GM13976 (cell line): ENCODE measurements around the gene SMC4.

Experiments used
- DNase-seq: peaks from one replicate; pipeline ENCODE4 v3.0.0; 2012; ENCODE audit warnings: low spot score
- CTCF ChIP-seq: IDR thresholded peaks from 2 replicates; pipeline ENCODE4 v1.5.1; 2012; ENCODE audit warnings: borderline replicate concordance, mild to moderate bottlenecking; ENCODE audit not compliant: insufficient read depth; ENCODE audit errors: extremely low read depth, missing control alignments, control extremely low read depth
- in situ Hi-C: fragments of 300-500 bp; cut with MboI; formaldehyde crosslinking; loops from one replicate; pipeline ENCODE4 v1.12.0; 2022; ENCODE audit warnings: low sequenced_read_pairs, mixed read lengths, inconsistent platforms; ENCODE audit not compliant: unreplicated experiment

Gene SMC4

GRCh38 chr3:160471892-160472291 lies 72.4 kb downstream of the SMC4 start:
- no peak for DNase-seq
- in situ Hi-C loops = no loop called here
- TF ChIP-seq CTCF = no peak

DNA sequence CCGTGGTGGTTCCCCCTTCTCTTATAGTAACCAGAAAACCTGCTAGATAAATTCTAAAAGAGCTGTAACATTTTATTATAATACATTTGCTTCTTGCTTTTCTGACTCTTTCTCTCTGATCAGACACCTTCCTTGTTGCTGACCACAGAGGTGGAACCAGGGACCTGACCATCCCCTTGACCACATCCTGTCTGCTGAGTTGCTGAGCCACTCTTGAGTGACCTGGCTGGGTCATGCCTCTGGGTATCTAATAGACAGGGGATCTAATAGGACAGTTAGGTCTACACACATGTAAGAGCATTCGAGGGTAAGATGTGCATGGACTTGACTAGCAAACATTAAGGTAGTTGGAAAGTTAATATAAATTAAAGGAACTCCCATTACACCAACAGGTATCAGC lies 72.9 kb downstream of the SMC4 start:
- in situ Hi-C loops = no loop called here
- no peak for DNase-seq
- no peak for TF ChIP-seq CTCF

DNA sequence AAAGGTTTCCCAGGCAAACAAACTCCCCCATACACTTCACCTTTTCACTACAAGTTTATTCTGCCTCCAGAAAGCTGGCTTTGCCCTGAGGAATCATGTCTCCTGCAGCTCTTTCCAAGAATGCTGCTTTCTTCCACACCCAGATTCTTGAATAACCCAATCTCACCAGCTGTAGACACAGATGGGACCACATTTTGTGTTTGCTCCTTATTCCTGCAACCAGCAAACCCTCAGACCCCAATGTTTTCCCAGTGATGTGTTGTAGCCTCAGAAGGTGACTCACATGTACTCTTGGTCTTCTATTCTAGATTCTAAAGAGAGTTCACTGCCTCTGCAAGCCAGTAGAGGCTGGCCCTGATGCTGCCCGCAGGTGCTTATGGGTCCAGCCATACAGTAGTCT lies 73.8 kb downstream of the SMC4 start:
- DNase-seq = no peak
- in situ Hi-C loops = no loop called here
- TF ChIP-seq CTCF = no peak

GRCh38 chr3:160473978-160474377 lies 74.5 kb downstream of the SMC4 start:
- no peak for TF ChIP-seq CTCF
- in situ Hi-C loops = no loop called here
- DNase-seq = no peak

DNA sequence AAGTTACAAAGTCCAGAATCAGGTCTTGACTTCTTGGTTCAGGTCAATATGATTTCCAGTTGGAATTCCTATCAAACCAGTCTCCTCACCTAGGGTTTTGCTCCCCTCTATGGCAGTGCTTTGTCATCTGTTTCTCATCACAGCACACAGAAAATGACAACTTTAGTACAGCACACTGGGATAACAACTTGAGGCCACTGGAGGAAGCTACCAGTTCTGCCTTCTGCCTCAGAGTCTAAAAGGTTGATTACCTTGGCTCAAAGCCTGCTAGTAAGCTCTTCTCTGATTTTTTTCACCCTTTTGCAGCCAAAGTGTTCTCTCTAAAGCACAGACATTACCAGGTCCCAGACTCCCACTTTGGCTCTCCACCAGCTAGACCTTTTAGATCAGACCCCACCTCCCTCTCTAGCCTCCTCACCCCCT lies 75.0 kb downstream of the SMC4 start:
- in situ Hi-C loops = no loop called here
- TF ChIP-seq CTCF = no peak
- DNase-seq = no peak

GRCh38 chr3:160475153-160475552 lies 75.7 kb downstream of the SMC4 start:
- DNase-seq = no peak
- TF ChIP-seq CTCF = no peak
- in situ Hi-C loops = no loop called here

GRCh38 chr3:160475884-160476283 lies 76.4 kb downstream of the SMC4 start:
- in situ Hi-C loops = no loop called here
- DNase-seq = no peak
- no peak for TF ChIP-seq CTCF
